Suppressor macrophage treated with lipopolysaccharide for 1 hour (primary cell): ENCODE measurements around the gene WDSUB1.

Experiments
- DNase-seq, 3 donors: peaks; one replicate each; pipeline ENCODE4 v3.0.0-alpha.2; 2020 to 2022

Gene WDSUB1

GRCh38 chr2:159285929-159286708, at the start of gene WDSUB1:
TSS of gene WDSUB1 (minus strand) at chr2:159286703. CDS start at chr2:159283069, 3,634 bp downstream.
- DNase-seq: peak; percentile 76 to 88 (median 85)

GRCh38 chr2:159326569-159327255, 40.2 kb upstream of the WDSUB1 start:
- DNase-seq: peak; percentile 24 to 66 (median 59)

- no peak for DNase-seq
Measured at GRCh38 chr2:159322419-159322818, 35.9 kb upstream of the WDSUB1 start.

GRCh38 chr2:159317392-159318088, 31.0 kb upstream of the WDSUB1 start:
- DNase-seq: no peak

GRCh38 chr2:159307942-159308341, 21.4 kb upstream of the WDSUB1 start:
- DNase-seq: no peak

- DNase-seq: no peak
Measured at GRCh38 chr2:159300586-159300985, 14.1 kb upstream of the WDSUB1 start.

- DNase-seq: no peak
Measured at GRCh38 chr2:159298967-159299366, 12.5 kb upstream of the WDSUB1 start.

GRCh38 chr2:159297042-159297707, 10.7 kb upstream of the WDSUB1 start:
- DNase-seq: peak; percentile 36 to 54 (median 48)

- no peak for DNase-seq
Measured at GRCh38 chr2:159292157-159292556, 5.7 kb upstream of the WDSUB1 start.

- peak; percentile 83 to 90 (median 87) for DNase-seq
Measured at GRCh38 chr2:159290289-159290907, 3.9 kb upstream of the WDSUB1 start.

GRCh38 chr2:159287733-159288132, 1.2 kb upstream of the WDSUB1 start:
- no peak for DNase-seq

- DNase-seq: peak; percentile 99 to 100 (median 99)
Measured at GRCh38 chr2:159286709-159287441, 372 bp upstream of the WDSUB1 start.

GRCh38 chr2:159285433-159285832, 1.1 kb downstream of the WDSUB1 start:
- no peak for DNase-seq

GRCh38 chr2:159283529-159283928, 3.0 kb downstream of the WDSUB1 start:
- DNase-seq: no peak

GRCh38 chr2:159281002-159281401, 5.5 kb downstream of the WDSUB1 start:
- no peak for DNase-seq

- no peak for DNase-seq
Measured at GRCh38 chr2:159279700-159280099, 6.8 kb downstream of the WDSUB1 start.

GRCh38 chr2:159275111-159275510, 11.4 kb downstream of the WDSUB1 start:
- DNase-seq: no peak

- no peak for DNase-seq
Measured at GRCh38 chr2:159272156-159272555, 14.3 kb downstream of the WDSUB1 start.

- no peak for DNase-seq
Measured at GRCh38 chr2:159270744-159271379, 15.6 kb downstream of the WDSUB1 start.

GRCh38 chr2:159267921-159268320, 18.6 kb downstream of the WDSUB1 start:
- peak in 2 of 3 donors; percentile 26 to 51 for DNase-seq

GRCh38 chr2:159266554-159266953, 19.9 kb downstream of the WDSUB1 start:
- no peak for DNase-seq
